Adrenal gland (tissue), 12 donors: ENCODE measurements around the gene LDHB. TPM values are rescaled to one million over a fixed set of nuclear protein-coding genes. Genes with fewer than 3 reads are reported as not detected.
"Not testable (repeated sequence)": the region's sequence is repeated elsewhere in the genome, so short reads cannot be mapped to it uniquely, and the experiment has no call there.

Source experiments
- DNase-seq, 7 donors: peaks; one replicate each; pipeline ENCODE4 v3.0.0-alpha.2; 2019 to 2020
- H3K27ac ChIP-seq, 5 donors: fragments of 200-600 bp; sonication (generic) in 4 of 5; 1 replicate in 3 of 5; 2 replicates in 2 of 5; pipeline versions ENCODE4 v1.5.1 to v1.8.0; 2016 to 2020; ENCODE audit warnings: mild to moderate bottlenecking in 1 of 5
- H3K27me3 ChIP-seq: fragments of 200-600 bp; 2 replicates; pipeline ENCODE4 v1.8.0; 2021
- H3K36me3 ChIP-seq, 2 donors: fragments of 200-600 bp; replicated peaks in 1 of 2; 1 replicate in 1 of 2; 2 replicates in 1 of 2; pipeline versions ENCODE4 v1.5.1 to v1.8.0; 2018 to 2022
- H3K4me1 ChIP-seq, 2 donors: fragments of 200-600 bp; replicated peaks in 1 of 2; 1 replicate in 1 of 2; 2 replicates in 1 of 2; pipeline versions ENCODE4 v1.5.1 to v1.8.0; 2018 to 2021
- H3K4me3 ChIP-seq, 4 donors: fragments of 200-600 bp; sonication (generic) in 3 of 4; one replicate each; pipeline ENCODE4 v1.5.1; 2016 to 2018
- H3K9me3 ChIP-seq, 3 donors: fragments of 200-600 bp; sonication (generic) in 1 of 3; replicated peaks in 1 of 3; 1 replicate in 2 of 3; 2 replicates in 1 of 3; pipeline versions ENCODE4 v1.5.1 to v1.8.0; 2016 to 2021
- CTCF ChIP-seq, 6 experiments: fragments of 450-650 bp in 4 of 6; fragments of 200-600 bp in 2 of 6; sonication (generic) in 1 of 6; IDR thresholded peaks; 1 replicate in 5 of 6; 2 replicates in 1 of 6; pipeline versions ENCODE4 v1.5.1 to v1.8.0; 2016 to 2021; ENCODE audit warnings: antibody characterized with exemption in 6 of 6, mild to moderate bottlenecking in 2 of 6, moderate library complexity in 1 of 6
- POLR2A ChIP-seq, 2 donors: fragments of 450-650 bp; IDR thresholded peaks; one replicate each; pipeline ENCODE4 v1.6.1; 2017; ENCODE audit warnings: antibody characterized with exemption in 2 of 2, mild to moderate bottlenecking in 2 of 2, moderate library complexity in 1 of 2
- WGBS, 4 donors: extraction: QIAGEN DNeasy Blood & Tissue Kit in 2 of 4; methylation state at CpG; one replicate each; pipeline versions ENCODE4 v1.1.5 to v1.1.7; 2013 to 2017; 5-methylcytosine and 5-hydroxymethylcytosine counted together
- intact Hi-C, 2 donors: fragments of 100-400 bp; cut with DNase I; formaldehyde crosslinking; loops; one replicate each; pipeline versions ENCODE4 v1.14.1 to v1.15.0; 2022 to 2023
- polyA plus RNA-seq, 3 donors: library from polyadenylated mRNA; stranded (reverse); fragments of 200-250 nt in 2 of 3; fragments of 350-450 nt in 1 of 3; fragmentation: Illumina TruSeq in 1 of 3; extraction: RNeasy Lipid Tissue Mini Kit (QIAGEN cat#74804) in 1 of 3; gene quantifications; one replicate each; pipeline ENCODE4 v1.2.3, GENCODE V29; 2013 to 2014
- total RNA-seq, 9 donors: library from RNA; depleted of rRNA in 4 of 9; stranded (reverse); fragments of >200 nt in 4 of 9; fragments of 120-200 nt in 1 of 9; fragmentation: NEBNext Ultra II Directional in 1 of 9; extraction: Animal tissue kit (Norgen Biotek cat#: 25700) in 1 of 9; gene quantifications; one replicate each; pipeline versions ENCODE4 v1.1.0 to v1.2.4, GENCODE V29; 2013 to 2023
- donor health status: healthy with polysubstance abuse.
- donor health status: Bipolar disorder and iron deficiency.
- donor health status: DM: yes; HTN: yes; CAD: no.
- donor health status: DM: no; HTN: no; CAD: no.
- donor health status: DM: no; HTN: no; CAD: no.
- donor health status: DM: yes; HTN: yes; CAD: no.

The LDHB gene
- total and polyA plus RNA-seq, 12 donors: 334 to 1,272 (median 614) TPM

- no peaks in the 10 kb centered on the region for H3K9me3 ChIP-seq
- H3K4me3 ChIP-seq: no peak overlapping the region
- H3K4me1 ChIP-seq: no peaks in the 10 kb centered on the region
- intact Hi-C loops: loop anchor here in 1 of 2 donors (10.0 kb wide), 1 partner anchor 60 kb away; no protein-coding TSS in a partner anchor
- no peaks in the 10 kb centered on the region for H3K36me3 ChIP-seq
- no peak for DNase-seq
- 75 to 80% (median 79%) methylated on average over 5 of the region's 5 CpGs for whole genome bisulfite sequencing, 4 donors
- TF ChIP-seq CTCF (IDR thresholded peaks at IDR 0.05) (no peak), POLR2A (IDR thresholded peaks at IDR 0.05) (no peak)
- H3K27ac ChIP-seq: no peak overlapping the region
- H3K27me3 ChIP-seq: no peaks in the 10 kb centered on the region
Observed at GRCh38 chr12:21675096-21675495, 17.5 kb upstream of the LDHB start.

- intact Hi-C loops: loop anchor here in 1 of 2 donors (10.0 kb wide), 1 partner anchor 59 kb away; no protein-coding TSS in a partner anchor
- H3K4me3 ChIP-seq, H3K27me3 ChIP-seq, H3K9me3 ChIP-seq, H3K36me3 ChIP-seq, H3K4me1 ChIP-seq, H3K27ac ChIP-seq, DNase-seq: not testable (repeated sequence)
- 87 to 95% (median 94%) methylated on average over 11 to 39 of the region's 39 CpGs for WGBS, 4 donors
Observed at GRCh38 chr12:21673830-21674552, 16.3 kb upstream of the LDHB start.

DNA sequence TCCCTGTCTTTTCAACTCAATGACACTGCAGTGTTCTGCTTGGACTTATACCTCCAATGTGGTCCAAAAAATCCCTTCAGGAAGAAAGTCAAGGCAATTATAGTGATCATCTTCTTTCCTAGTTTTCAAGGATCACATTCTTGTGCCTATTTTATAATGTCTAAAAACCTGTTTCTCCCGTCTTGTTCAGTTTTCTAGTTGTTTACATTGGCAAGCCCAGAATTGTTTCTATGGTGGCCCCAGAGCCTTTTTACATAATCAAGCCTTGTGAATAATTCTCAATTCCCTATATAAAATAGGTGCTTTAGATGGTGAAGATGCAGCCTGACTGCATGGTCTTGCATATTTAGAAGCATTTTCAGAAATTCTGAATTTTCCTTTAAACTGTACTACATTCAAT is 14.5 kb upstream of the LDHB start:
- Histone ChIP-seq H3K4me1 (no peaks in the 10 kb centered on the region), H3K9me3 (no peaks in the 10 kb centered on the region), H3K4me3 (no peak overlapping the region), H3K27ac (no peak overlapping the region), H3K27me3 (no peaks in the 10 kb centered on the region), H3K36me3 (no peaks in the 10 kb centered on the region)
- 47 to 78% (median 51%) methylated on average over 1 of the region's 1 CpG for WGBS, 4 donors
- intact Hi-C loops: loop anchor here in 1 of 2 donors (10.0 kb wide), 1 partner anchor 57 kb away; no protein-coding TSS in a partner anchor
- TF ChIP-seq POLR2A (IDR thresholded peaks at IDR 0.05) (no peak), CTCF (IDR thresholded peaks at IDR 0.05) (no peak)
- no peak for DNase-seq

GRCh38 chr12:21666722-21667121 is 9.1 kb upstream of the LDHB start:
- Histone ChIP-seq H3K4me3 (no peak overlapping the region), H3K27me3 (no peaks in the 10 kb centered on the region), H3K4me1 (no peaks in the 10 kb centered on the region), H3K9me3 (no peaks in the 10 kb centered on the region), H3K27ac (no peak overlapping the region), H3K36me3 (no peaks in the 10 kb centered on the region)
- TF ChIP-seq POLR2A (IDR thresholded peaks at IDR 0.05) (no peak), CTCF (IDR thresholded peaks at IDR 0.05) (no peak)
- intact Hi-C loops: no loop called here
- 49 to 55% (median 54%) methylated on average over 4 of the region's 4 CpGs for WGBS, 4 donors
- no peak for DNase-seq

GRCh38 chr12:21665816-21666215 is 8.2 kb upstream of the LDHB start:
- no peak overlapping the region for H3K4me3 ChIP-seq

More at GRCh38 chr12:21665816-21666215, 8.2 kb upstream of the LDHB start:
- Histone ChIP-seq H3K4me1 (no peaks in the 10 kb centered on the region), H3K27ac (no peak overlapping the region), H3K36me3 (no peaks in the 10 kb centered on the region), H3K27me3 (no peaks in the 10 kb centered on the region), H3K9me3 (no peaks in the 10 kb centered on the region)
- TF ChIP-seq POLR2A (IDR thresholded peaks at IDR 0.05) (no peak), CTCF (IDR thresholded peaks at IDR 0.05) (no peak)
- intact Hi-C loops: no loop called here
- DNase-seq: no peak
- WGBS, 4 donors: 80 to 88% (median 84%) methylated on average over 7 of the region's 7 CpGs
